HG02610 (cell line): ENCODE results near the gene CDK5.
"Not testable (repeated sequence)": the region's sequence is repeated elsewhere in the genome, so short reads cannot be mapped to it uniquely, and the experiment has no call there.

ENCODE experiments used
- ATAC-seq: cut with Tn5 transposase; IDR thresholded peaks from one replicate; pipeline ENCODE4 v1.9.1; 2021; ENCODE audit warnings: mild to moderate bottlenecking, moderate library complexity; ENCODE audit not compliant: unreplicated experiment

Gene CDK5

GRCh38 chr7:151035902-151036301 lies 21.8 kb downstream of the CDK5 start:
- no peak for ATAC-seq

- ATAC-seq = no peak
These were observed 22.5 kb downstream of the CDK5 start for GRCh38 chr7:151035026-151035717.

- no peak for ATAC-seq
These were observed 23.2 kb downstream of the CDK5 start for GRCh38 chr7:151034312-151035025.

- ATAC-seq = no peak
These were observed 23.8 kb downstream of the CDK5 start for GRCh38 chr7:151033864-151034249.

DNA sequence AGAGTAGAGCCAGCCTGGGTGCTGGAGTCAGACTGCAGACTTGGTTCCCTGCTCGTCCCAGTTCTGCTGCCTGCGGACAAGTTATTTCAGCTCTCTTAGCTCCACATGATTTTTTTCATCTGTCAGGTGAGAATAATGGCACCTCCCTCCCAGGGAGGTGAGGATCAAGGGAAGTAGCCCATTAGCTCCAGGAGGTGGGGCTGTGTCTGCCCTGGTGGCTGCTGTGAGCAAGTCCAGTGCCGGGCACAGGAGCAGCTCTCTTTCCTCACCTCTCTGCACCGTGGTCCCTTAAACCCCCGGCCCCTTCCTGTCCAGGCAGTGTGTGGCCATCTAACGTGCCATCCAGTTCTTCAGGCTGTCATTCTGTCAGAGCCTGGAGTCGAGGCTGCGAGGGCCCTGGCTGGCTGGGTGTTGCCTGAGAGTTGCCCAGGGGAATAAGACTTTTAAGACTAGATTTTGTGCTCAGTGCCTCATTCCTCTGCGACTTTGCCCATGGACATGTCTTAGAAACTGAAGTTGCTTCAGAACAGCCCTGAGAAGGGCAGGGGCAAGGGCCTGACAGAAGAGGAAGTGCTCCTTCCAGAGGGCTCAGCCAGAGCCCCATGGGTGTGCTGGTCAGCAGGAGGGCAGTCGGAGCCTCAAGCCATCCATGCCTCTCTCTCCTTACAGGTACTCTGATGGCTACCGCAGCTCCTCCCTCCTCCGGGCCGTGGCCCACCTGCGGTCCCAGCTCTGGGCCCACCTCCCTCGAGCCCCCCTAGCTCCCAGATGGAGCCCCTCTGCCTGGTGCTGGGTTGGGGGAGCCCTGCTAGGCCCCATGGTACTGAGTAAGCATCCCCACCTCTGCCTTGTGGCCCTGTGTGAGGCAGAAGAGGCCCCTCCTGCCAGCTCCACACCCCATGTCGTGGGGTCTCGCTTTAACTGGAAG lies 24.5 kb downstream of the CDK5 start:
- no peak for ATAC-seq

DNA sequence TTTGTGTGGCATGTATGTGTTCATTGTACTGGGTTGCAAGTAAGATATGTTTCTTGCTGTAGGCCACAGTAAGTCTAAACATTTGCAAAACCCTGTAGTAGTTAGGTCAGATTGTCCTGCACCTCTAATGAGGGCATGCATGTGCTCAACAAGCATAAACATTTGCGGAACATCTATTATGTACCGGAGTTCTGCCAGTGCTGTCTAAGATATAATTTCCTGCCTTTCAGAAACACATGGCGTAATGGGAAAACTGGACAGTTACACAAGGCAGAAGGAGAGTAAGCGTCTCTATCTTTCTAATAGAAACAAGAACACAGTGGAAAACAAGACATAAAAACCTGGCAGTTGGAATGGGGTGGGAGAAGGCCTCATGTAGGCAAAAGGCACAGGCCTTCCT lies 26.7 kb downstream of the CDK5 start:
- no peak for ATAC-seq

GRCh38 chr7:151028948-151029501 lies 28.7 kb downstream of the CDK5 start:
- no peak for ATAC-seq

DNA sequence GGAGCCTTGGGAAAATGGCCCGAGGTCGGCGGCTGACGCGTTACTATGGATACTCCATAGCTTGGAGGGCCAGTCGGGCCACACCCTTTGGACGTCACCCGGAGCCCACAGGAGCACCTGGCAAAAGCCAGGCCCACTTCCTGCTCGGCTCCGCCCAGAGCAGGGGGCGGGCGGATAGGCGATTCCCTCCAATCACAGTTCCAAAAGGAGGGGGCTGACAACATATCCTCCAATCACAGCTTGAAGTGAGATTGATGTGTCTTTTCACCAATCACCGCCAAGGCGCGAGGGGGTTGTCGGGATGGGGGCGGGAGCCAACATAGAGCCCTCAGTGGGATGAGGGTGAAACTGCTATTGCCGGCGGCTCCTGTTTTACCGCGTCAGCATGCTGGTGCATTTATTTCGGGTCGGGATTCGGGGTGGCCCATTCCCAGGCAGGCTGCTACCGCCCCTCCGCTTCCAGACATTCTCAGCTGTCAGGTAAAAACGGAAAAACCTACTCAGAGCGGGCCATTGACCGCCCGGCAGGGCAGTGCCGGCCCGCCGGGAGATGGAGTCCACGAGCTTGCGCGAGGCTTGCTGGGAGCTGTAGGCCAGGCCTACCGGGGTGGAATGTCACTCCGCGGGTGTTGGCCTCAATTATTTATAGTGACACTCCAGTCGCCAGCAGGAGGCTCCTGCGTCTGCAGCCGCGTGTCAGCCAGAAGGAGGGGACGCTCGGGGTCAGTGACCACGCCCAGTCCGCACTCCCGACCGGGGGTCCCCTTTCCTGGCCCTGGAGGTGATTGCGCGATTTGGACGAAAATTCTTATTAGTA lies 29.4 kb downstream of the CDK5 start, which contains the start of gene ABCB8:
Gene ABCB8, plus strand, starts transcription at position 320 of the 817 bp plus-strand sequence. Its CDS starts 66 bp downstream, at position 386.
- peak; percentile 98 for ATAC-seq

DNA sequence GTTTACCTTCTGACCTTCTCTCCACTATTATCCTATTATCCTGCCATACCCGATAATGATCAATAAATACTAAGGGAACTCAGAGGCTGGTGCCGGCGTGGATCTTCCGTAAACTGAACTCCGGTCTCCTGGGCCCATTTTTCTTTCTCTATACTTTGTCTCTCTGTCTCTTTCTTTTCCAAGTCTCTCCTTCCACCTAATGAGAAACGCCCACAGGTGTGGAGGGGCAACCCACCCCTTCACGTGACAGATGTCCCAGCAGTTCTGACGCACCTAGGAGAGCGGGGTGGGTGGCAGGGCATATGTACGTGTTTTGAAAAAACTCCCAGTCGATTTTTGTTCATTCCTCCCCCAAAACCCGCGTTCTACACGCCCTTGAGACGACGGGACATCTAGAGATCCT lies 30.0 kb downstream of the CDK5 start:
- peak; percentile 1 for ATAC-seq

GRCh38 chr7:151026771-151027727 lies 30.6 kb downstream of the CDK5 start:
- not testable (repeated sequence) for ATAC-seq

DNA sequence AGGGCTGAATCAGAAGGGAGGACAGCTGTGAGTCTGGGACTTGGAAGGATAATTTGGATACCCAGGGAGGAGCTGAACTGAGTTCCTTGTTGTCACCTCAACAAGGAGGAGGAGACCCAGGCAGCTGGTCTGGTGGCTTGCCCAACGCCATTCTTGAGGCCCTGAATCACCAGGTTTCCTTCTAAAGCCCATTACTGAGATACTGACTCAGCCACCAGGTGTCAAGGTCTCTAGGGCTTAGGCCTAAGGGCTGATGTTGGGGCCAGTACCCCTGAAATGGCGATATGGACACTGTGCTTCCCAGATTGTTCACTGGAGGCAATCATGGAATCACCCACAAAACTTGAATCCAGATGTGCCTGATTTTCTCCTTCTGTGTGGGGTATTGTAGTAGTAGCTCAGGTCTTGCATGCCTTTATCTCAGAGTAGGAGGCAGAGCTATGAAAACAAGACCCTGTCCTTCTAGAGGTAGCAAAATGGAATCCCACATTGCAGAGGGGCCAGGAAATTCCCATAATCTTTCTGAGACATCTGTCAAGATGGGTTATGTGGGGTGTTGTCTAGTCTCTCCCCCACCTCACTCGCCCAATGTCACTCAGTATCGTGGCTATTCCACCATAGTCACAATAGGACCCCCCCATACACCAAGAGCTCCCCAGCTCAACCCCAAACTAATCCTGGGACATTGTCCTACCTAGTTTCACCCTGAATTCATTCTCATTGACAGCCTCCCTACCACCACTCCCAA lies 31.6 kb downstream of the CDK5 start:
- ATAC-seq = no peak

DNA sequence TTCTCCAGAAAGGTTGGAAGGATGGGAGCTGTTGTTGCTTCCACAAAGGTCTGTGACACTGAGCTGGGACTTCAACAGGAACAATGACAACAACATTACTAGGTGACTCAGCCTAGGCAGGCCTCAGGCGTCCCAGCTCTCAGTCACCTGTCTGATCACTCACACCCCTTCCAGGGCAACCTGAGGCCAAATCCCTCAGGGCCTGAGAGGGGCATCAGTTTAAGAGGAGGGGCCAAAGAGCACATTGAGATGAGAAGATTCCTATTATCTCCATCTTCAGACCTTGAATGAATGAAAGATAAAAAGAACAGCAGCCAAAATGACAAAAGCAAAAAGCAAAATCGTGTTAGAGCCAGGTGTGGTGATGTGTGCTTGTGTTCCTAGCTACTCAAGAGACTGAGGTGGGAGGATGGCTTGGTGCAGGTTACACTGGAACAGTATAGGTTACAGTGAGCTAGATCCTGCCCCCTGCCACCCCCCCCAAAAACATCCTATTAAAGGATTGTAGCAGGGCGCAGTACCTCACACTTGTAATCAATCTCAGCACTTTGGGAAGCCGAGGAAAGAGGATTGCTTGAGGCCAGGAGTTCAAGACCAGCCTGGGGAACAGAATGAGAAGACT lies 33.2 kb downstream of the CDK5 start, which contains the start of gene ATG9B:
Gene ATG9B, minus strand, starts transcription at position 60 of the 622 bp plus-strand sequence. CDS start 71 bp downstream, outside the sequence.
- no peak for ATAC-seq

GRCh38 chr7:151023232-151023631 lies 34.5 kb downstream of the CDK5 start:
- ATAC-seq = no peak

- ATAC-seq = no peak
These were observed 37.5 kb downstream of the CDK5 start for GRCh38 chr7:151020231-151020630.

DNA sequence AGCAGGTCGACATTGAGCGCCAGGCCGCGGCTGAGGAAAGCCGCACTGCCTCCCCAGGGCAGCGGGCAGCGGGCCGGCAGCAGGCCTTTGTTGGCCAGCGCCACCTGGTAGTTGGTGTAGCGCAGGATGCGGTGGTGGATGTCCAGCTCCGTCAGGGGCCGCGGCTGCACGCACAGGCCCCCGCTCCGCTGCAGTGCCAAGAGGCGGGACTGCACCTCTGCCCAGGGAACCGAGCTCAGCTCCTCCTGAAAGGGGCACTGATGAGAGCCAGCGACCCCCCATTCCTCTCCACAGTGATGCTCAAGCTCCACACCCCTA lies 38.6 kb downstream of the CDK5 start:
- no peak for ATAC-seq

DNA sequence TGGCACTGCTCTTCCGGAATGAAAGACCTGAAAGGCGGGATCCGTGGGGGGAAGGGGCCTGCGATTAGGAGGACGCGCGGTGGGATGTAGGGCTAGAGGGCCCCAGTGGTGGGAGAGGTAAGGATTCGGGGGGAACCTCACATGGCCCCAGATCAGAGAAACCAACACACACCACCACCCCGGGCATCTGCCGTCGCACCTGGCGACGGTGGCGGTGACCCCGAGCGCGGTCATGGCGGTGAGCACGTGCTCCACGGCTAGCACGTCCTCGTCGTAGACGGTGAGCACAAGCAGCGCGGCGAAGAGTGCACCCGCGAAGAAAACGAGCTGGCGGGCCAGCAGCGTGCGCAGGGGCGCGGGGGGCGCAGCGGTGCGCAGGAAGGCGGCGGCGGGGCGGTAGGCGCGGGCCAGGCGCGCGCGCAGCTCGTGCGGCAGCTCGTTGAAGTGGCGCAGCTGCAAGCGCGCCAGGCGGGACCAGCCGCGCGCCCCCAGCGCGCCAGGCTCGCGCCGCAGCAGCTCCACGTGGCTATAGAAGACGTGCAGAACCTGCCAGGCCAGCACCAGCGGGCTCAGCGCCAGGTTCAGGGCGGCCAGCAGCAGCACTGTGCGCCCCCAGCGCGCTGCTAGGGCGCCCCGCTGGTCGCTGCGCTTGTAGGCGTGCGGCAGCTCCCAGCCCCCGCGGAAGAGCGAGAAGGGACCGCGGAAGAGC lies 39.1 kb downstream of the CDK5 start:
- no peak for ATAC-seq

GRCh38 chr7:151017953-151018420 lies 39.7 kb downstream of the CDK5 start:
- ATAC-seq = peak; percentile 52
